Epithelial cell of esophagus (primary cell): ENCODE results near the gene BAIAP2.
"Not testable (repeated sequence)": the region's sequence is repeated elsewhere in the genome, so short reads cannot be mapped to it uniquely, and the experiment has no call there.

Experiments used
- DNase-seq: peaks from one replicate; pipeline ENCODE4 v3.0.0; 2010; ENCODE audit warnings: low read depth
- H3K4me3 ChIP-seq: 2 replicates; pipeline ENCODE4 v1.5.1; 2011; ENCODE audit warnings: mild to moderate bottlenecking, low read length, control low read depth
- TF ChIP-seq, protein P1 (sequence below): IDR thresholded peaks from 2 replicates; pipeline ENCODE4 v1.5.1; 2011; ENCODE audit warnings: low read depth, mild to moderate bottlenecking, low read length, control low read depth, inconsistent platforms; ENCODE audit not compliant: insufficient read depth; ENCODE audit errors: missing control alignments

The BAIAP2 gene

DNA sequence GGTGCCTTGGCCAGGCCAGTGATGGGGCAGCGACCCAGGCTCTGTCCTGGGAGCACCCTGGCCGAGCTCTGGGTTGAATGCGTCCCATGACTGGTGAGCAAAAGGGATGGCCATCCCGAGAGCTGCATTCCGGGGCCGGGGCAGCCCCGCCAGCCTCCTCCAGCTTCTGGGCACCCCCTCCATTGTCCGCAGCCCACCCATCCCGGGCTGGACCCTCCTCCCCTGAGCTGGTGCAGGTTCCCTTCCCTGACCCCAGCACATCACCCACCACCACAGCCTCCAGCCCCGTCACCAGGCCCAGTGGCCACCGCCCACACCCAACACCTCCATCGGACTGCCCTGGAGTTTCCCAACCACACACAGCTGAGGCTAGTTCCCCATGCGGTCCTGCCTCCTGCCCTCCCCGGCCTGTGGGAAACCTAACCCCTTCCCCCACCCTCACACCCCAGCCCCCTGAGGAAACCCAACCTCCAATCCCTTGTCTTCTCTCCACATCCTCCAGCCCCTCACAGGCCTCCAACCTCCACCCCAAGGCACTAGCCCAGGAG, 114.1 kb downstream of the BAIAP2 start:
- TF ChIP-seq, protein P1, sequence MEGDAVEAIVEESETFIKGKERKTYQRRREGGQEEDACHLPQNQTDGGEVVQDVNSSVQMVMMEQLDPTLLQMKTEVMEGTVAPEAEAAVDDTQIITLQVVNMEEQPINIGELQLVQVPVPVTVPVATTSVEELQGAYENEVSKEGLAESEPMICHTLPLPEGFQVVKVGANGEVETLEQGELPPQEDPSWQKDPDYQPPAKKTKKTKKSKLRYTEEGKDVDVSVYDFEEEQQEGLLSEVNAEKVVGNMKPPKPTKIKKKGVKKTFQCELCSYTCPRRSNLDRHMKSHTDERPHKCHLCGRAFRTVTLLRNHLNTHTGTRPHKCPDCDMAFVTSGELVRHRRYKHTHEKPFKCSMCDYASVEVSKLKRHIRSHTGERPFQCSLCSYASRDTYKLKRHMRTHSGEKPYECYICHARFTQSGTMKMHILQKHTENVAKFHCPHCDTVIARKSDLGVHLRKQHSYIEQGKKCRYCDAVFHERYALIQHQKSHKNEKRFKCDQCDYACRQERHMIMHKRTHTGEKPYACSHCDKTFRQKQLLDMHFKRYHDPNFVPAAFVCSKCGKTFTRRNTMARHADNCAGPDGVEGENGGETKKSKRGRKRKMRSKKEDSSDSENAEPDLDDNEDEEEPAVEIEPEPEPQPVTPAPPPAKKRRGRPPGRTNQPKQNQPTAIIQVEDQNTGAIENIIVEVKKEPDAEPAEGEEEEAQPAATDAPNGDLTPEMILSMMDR: no peak
- no peak for DNase-seq
- H3K4me3 ChIP-seq: no peak overlapping the region

DNA sequence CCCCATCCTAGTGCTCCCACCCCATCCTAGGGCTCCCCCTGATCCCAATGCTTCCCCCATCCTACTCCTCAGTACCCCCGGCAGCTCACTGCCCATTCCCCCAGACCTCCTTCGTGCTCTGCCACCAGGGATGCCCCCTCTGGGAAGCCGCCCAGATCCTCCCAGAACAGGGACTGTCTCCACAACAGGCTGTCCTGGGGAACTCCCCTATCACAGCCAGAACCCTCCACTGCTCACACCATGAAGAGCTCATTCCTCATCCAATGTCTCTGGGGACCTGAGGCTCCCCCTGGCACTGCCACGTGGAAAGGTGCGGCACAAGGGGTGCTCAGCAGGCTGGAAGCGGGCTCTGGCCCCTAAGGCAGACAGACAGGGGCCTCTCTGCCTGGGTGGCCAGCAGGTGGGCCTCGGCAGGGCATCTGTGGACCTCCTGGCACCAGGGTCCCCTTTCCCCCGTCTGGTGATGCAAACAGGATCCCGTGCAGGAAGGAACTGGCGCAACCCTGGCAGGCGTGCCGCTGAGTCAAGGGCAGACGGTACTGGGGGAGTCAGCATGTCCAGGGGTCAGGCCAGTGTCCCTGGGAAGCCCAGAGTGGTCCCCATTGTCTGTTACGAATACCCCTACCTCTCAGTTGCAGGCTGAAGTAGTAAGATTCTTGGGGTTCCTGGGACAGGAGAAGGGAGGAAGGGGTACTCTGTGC, 115.6 kb downstream of the BAIAP2 start:
- TF ChIP-seq, protein P1: no peak
- H3K4me3 ChIP-seq: no peak overlapping the region
- no peak for DNase-seq

DNA sequence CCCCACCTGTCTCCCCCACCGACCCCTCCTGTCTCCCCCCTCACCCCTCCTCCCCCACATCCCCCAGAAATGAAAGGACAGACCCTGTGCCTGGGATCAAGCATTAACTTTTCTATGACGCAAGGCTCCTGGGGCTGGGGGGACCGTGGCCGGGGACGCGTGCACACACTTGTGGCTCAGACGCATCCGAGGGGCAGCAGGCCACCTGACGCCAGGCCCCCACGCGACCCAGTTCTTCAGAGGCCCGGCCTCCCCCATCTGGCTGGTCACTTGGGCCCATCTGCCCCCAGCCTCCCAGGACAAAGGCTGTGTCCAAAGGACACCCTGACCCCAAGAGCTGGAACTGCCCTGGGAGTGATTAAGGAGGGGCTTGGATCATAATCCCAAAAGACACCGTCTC, 116.3 kb downstream of the BAIAP2 start:
- no peak for DNase-seq
- H3K4me3 ChIP-seq: no peak overlapping the region
- TF ChIP-seq, protein P1: no peak

DNA sequence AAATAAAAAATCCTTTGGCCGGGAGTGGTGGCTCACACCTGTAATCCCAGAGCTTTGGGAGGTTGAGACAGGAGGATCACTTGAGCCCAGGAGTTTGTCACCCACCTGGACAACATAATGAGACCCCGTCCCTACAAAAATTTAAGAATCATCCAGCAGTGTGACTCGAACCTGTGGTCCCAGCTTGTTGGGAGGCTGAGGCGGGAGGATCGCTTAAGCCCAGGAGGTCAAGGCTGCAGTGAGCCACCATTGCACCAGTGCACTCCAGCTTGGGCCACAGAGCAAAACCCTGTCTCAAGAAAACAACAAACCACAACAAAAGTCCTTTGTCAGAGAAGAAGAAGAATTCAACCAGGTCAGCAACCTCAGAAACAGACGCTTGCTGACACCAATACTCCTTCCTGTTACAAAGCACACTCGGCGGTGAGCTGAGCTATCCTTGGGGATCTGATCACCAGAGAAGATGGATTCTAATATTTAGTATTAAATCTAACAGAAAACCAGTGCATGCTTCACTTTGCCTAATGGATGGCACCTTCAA, 117.4 kb downstream of the BAIAP2 start:
- TF ChIP-seq, protein P1: no peak
- H3K4me3 ChIP-seq: no peak overlapping the region
- DNase-seq: no peak

DNA sequence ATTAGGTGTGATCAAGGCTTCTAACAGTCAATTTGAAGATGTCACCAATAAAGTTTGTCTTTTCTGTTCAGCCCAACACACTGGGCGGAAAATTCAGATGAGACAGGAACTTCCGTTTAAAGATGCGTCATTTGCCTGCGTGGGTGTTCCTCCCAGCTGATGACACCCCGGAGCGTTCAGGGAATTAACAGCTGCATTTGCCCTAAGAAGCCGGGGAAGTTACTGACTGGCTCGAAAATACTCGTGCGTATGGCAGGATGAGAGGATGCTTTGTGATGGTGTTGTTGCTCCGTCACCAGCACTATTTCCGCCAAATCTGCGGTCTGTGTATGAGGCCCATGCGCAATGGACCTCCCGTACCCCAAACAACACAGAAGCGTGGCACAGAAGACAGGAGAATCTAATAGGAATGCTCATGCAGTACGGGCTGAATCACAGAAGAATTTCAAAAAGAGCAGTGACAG, 118.4 kb downstream of the BAIAP2 start:
- TF ChIP-seq, protein P1: no peak
- H3K4me3 ChIP-seq: no peak overlapping the region
- peak; percentile 24 for DNase-seq

DNA sequence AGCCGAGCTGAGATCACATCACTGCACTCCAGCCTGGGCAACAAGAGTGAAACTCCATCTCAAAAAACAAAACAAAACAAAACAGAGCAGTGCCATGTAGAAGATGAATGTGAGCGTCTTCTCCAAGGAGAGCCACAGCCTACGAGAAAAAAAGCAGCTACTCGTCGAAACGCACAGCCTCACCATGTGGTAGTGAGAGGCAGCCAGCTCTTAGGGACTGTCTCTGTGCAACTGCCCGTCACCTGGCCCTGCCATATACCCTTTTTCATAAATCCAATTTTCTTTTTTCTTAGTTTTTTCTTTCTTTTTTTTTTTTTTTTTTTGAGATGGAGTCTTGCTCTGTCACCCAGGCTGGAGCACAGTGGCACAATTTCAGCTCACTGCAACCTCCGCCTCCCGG, 119.1 kb downstream of the BAIAP2 start:
- DNase-seq, H3K4me3 ChIP-seq: not testable (repeated sequence)

DNA sequence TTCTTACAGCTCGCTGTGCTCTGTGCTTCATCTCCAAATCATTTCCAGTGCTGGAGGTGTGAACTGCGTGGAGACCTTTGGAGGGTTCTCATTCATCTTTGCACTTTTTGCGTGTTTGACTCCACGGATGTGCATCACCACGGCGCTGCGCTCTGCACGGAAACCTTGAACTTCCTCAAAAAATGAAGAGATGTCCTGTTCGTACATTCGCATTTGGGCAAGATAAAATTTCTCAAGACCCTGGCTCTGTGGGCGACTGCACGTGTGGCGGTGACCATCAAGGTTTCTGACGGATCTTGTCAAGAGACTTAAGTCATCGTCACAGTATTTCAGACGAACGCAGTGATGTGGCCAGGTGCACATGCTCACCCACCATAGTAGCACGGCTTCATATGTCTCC, 120.0 kb downstream of the BAIAP2 start:
- H3K4me3 ChIP-seq: no peak overlapping the region
- DNase-seq: no peak
- TF ChIP-seq, protein P1: no peak
